K562 (cell line): Measurements from ENCODE around the gene ODAD4. TPM values are rescaled to one million over a fixed set of nuclear protein-coding genes. Genes with fewer than 3 reads are reported as not detected.
"Not testable (repeated sequence)": the region's sequence is repeated elsewhere in the genome, so short reads cannot be mapped to it uniquely, and the experiment has no call there.

Experiments
- ATAC-seq: fragments of 200-7000 bp; cut with Tn5 transposase; 3 replicates; pipeline ENCODE4 v1.9.1; 2020; ENCODE audit warnings: moderate library complexity
- BruUV-seq: library from RNA; stranded (reverse); fragments of 400-500 nt; replicated peaks from 2 replicates; lab custom pipeline; 2021; lab: Mats Ljungman, UMichigan
- CTCF ChIA-PET: fragments of 300-600 bp; formaldehyde crosslinking; extraction: SDS; loops from one replicate; lab custom pipeline; 2021; ENCODE audit warnings: low intra/inter-chr PET ratio; lab: Yijun Ruan, JAX
- POLR2A ChIA-PET: fragments of 300-600, 350-650 bp; sonication (Branson Sonifier 250); formaldehyde crosslinking; extraction: SDS; loops from one replicate; lab custom pipeline; 2021; ENCODE audit warnings: antibody characterized with exemption, inconsistent platforms; lab: Yijun Ruan, JAX
- DNase-seq, 4 experiments: peaks; one replicate each; pipeline versions ENCODE4 v3.0.0 to v3.0.0-alpha.2; 2011 to 2018; ENCODE audit warnings: low spot score in 3 of 4, mixed read lengths in 3 of 4; ENCODE audit errors: extremely low read depth in 1 of 4
- FAIRE-seq: peaks from 2 replicates; lab custom pipeline; 2011; peaks lifted over from hg19 to GRCh38; lab: Jason Lieb, UNC
- H2AFZ ChIP-seq: 2 replicates; pipeline ENCODE4 v1.6.0; 2011; ENCODE audit warnings: low read depth, low read length, control low read depth, inconsistent platforms
- H3K27ac ChIP-seq: fragments of 200-600 bp; 3 replicates; pipeline ENCODE4 v1.8.0; 2011; ENCODE audit warnings: low read depth, mild to moderate bottlenecking, control low read depth, inconsistent platforms, low read length, moderate library complexity, mixed read lengths; ENCODE audit errors: extremely low read depth
- H3K27me3 ChIP-seq, 2 experiments: fragments of 300-600 bp in 1 of 2; 2 replicates in 1 of 2; 3 replicates in 1 of 2; pipeline versions ENCODE4 v1.6.0 to v1.8.0; 2011; ENCODE audit warnings: inconsistent platforms in 2 of 2, low read length in 2 of 2, mild to moderate bottlenecking in 1 of 2, mixed read lengths in 1 of 2, moderate library complexity in 1 of 2; ENCODE audit not compliant: control insufficient read depth in 2 of 2, insufficient read depth in 2 of 2
- H3K36me3 ChIP-seq: fragments of 300-600 bp; 3 replicates; pipeline ENCODE4 v1.8.0; 2011; ENCODE audit warnings: mild to moderate bottlenecking, low read length, inconsistent platforms; ENCODE audit not compliant: control insufficient read depth, insufficient read depth
- H3K4me1 ChIP-seq, 2 experiments: fragments of 200-600 bp in 1 of 2; replicated peaks in 1 of 2; 2 replicates in 1 of 2; 3 replicates in 1 of 2; pipeline versions ENCODE4 v1.5.1 to v1.8.0; 2011; ENCODE audit warnings: inconsistent platforms in 2 of 2, low read length in 2 of 2, mild to moderate bottlenecking in 1 of 2, mixed read lengths in 1 of 2, moderate library complexity in 1 of 2; ENCODE audit not compliant: control insufficient read depth in 2 of 2, insufficient read depth in 2 of 2
- H3K4me2 ChIP-seq: 2 replicates; pipeline ENCODE4 v1.6.1; 2011; ENCODE audit warnings: low read length, control low read depth, inconsistent platforms, mixed read lengths; ENCODE audit not compliant: insufficient read depth
- H3K4me3 ChIP-seq: fragments of 200-600 bp; sonication (generic), shearing (Covaris generic); 2 replicates; pipeline ENCODE4 v1.5.1; 2016; ENCODE audit warnings: control low read depth, inconsistent platforms
- H3K79me2 ChIP-seq: fragments of 200-600 bp; 3 replicates; pipeline ENCODE4 v1.8.0; 2011; ENCODE audit warnings: low read length, inconsistent platforms; ENCODE audit not compliant: control insufficient read depth, insufficient read depth
- H3K9ac ChIP-seq, 2 experiments: 2 replicates each; pipeline versions ENCODE4 v1.6.0 to v1.6.1; 2011; ENCODE audit warnings: low read depth in 2 of 2, low read length in 2 of 2, control low read depth in 1 of 2, inconsistent platforms in 1 of 2, mild to moderate bottlenecking in 1 of 2, mixed read lengths in 1 of 2; ENCODE audit not compliant: insufficient read depth in 1 of 2
- H3K9me1 ChIP-seq: one replicate; pipeline ENCODE4 v1.6.0; 2011; ENCODE audit warnings: inconsistent platforms, mild to moderate bottlenecking, low read length, moderate library complexity; ENCODE audit not compliant: control insufficient read depth, insufficient read depth
- H3K9me3 ChIP-seq: replicated peaks from 2 replicates; pipeline ENCODE4 v1.5.1; 2011; ENCODE audit warnings: low read depth, low read length, inconsistent platforms; ENCODE audit not compliant: control insufficient read depth, insufficient read depth
- H4K20me1 ChIP-seq: replicated peaks from 2 replicates; pipeline ENCODE4 v1.6.1; 2011; ENCODE audit warnings: low read length, inconsistent platforms, mixed read lengths; ENCODE audit not compliant: control insufficient read depth, insufficient read depth
- MLLT1 ChIP-seq, 2 experiments: fragments of 450-650 bp; IDR thresholded peaks; 2 replicates each; pipeline ENCODE4 v1.6.1; 2016
- WGBS: fragments of 100-300 bp; shearing (Covaris generic); methylation state at CpG from one replicate; pipeline ENCODE4 v1.1.6; 2016; ENCODE audit warnings: low coverage, mixed read lengths; ENCODE audit not compliant: insufficient coverage; ENCODE audit errors: missing lambda C conversion rate; 5-methylcytosine and 5-hydroxymethylcytosine counted together
- in situ Hi-C: fragments of 300-500 bp; cut with MboI; formaldehyde crosslinking; loops from 4 replicates; pipeline ENCODE4 v1.15.0; 2018; ENCODE audit warnings: inconsistent platforms, mixed read lengths
- intact Hi-C: fragments of 100-400 bp; cut with micrococcal nuclease; formaldehyde crosslinking; loops from 2 replicates; pipeline ENCODE4 v1.14.2; 2022
- polyA plus RNA-seq, 8 experiments: library from polyadenylated mRNA; depleted of rRNA in 4 of 8; stranded (reverse) in 5 of 8; unstranded in 3 of 8; fragments of >200 nt; fragmentation: Nextera tagmentation in 2 of 8; fragmentation: Illumina TruSeq in 1 of 8; extraction: Ambion mirVana in 2 of 8; extraction: Trizol in 1 of 8; gene quantifications; 2 replicates each; pipeline versions ENCODE4 v1.2.1 to v1.2.3, GENCODE V29; 2011 to 2014; ENCODE audit warnings: inconsistent platforms in 1 of 8, missing spikeins in 1 of 8
- total RNA-seq, 7 experiments: library from RNA; depleted of rRNA in 6 of 7; stranded (reverse); fragments of >200 nt in 6 of 7; fragmentation: Illumina TruSeq in 2 of 7; extraction: Trizol in 2 of 7; gene quantifications; 2 replicates each; pipeline versions ENCODE4 v1.2.1 to v1.2.3, GENCODE V29; 2011 to 2021; ENCODE audit warnings: low replicate concordance in 1 of 7

The ODAD4 gene
- total and polyA plus RNA-seq, 9 of the 15 experiments (the other 6 are each of a cell fraction or from before 2014, with no cell fraction given): 0.09 to 0.98 (median 0.51) TPM

DNA sequence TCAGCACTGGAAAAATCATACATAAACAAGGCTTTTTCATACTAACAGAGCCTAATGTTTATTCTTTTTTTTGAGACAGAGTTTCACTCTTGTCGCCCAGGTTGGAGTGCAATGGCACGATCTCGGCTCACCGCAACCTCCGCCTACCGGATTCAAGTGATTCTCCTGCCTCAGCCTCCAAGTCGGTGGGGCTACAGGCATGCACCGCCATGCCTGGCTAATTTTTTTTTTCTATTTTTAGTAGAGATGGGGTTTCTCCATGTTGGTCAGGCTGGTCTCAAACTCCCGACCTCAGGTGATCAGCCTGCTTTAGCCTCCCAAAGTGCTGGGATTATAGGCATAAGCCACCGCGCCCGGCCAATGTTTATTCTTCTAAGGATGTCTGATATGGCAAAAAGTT, 83.3 kb downstream of the ODAD4 start:
- H3K9me1 ChIP-seq, H3K27me3 ChIP-seq, FAIRE-seq, H3K9ac ChIP-seq, ATAC-seq, H3K9me3 ChIP-seq, in situ Hi-C loops, intact Hi-C loops, DNase-seq, H2AFZ ChIP-seq, H3K27ac ChIP-seq, H3K4me3 ChIP-seq, BruUV-seq: not testable (repeated sequence)
- Histone ChIP-seq H3K4me2 (peak overlapping the region; percentile 19; the same call in 1 of the 2 replicates), H3K4me1 (peaks cover 8 to 33% of the 10 kb centered on the region in 2 experiments; a peak in 3 of 5 replicates), H3K36me3 (peaks cover 61% of the 10 kb centered on the region), H4K20me1 (peaks cover 26% of the 10 kb centered on the region), H3K79me2 (peaks cover 98% of the 10 kb centered on the region)
- WGBS: 90% methylated on average over 12 of the region's 12 CpGs
- ChIA-PET POLR2A (interaction anchor here (1.1 to 2.8 kb wide), 3 partner anchors 9 to 48 kb away, joined by 4 to 7 read pairs (median 4); partner anchors contain the start of gene CNP), CTCF (interaction anchor here (0.7 kb wide), 1 partner anchor 1488 kb away, joined by 3 read pairs; no protein-coding TSS in a partner anchor)
- peak in 1 of 2 experiments; percentile 81; a peak in 2 of 4 replicates for TF ChIP-seq MLLT1 (IDR thresholded peaks at IDR 0.05)

Other genes starting within 250 kb of the ODAD4 start
Only the 7 nearest of the 19 such genes appear.
- gene NT5C3B, start 94.4 kb upstream of the ODAD4 start, total RNA-seq (2014; rRNA removed): 91.7 and 116 TPM in 2 replicates
- 85.0 and 90.4 TPM in 2 replicates for gene NT5C3B, start 94.4 kb upstream of the ODAD4 start, total RNA-seq (2014; rRNA removed; fragmentation: Illumina TruSeq; extraction: Trizol)
- 72.2 and 74.5 TPM in 2 replicates for gene NT5C3B, start 94.4 kb upstream of the ODAD4 start, total RNA-seq (2015; rRNA removed; fragmentation: Illumina TruSeq; extraction: Trizol)
- 80.6 and 82.6 TPM in 2 replicates for gene NT5C3B, start 94.4 kb upstream of the ODAD4 start, total RNA-seq (2021)
- gene NT5C3B, start 94.4 kb upstream of the ODAD4 start, polyA plus RNA-seq (2011; rRNA removed): 89.5 and 166 TPM in 2 replicates
- 119 and 127 TPM in 2 replicates for gene NT5C3B, start 94.4 kb upstream of the ODAD4 start, polyA plus RNA-seq (2014; fragmentation: Illumina TruSeq; extraction: Trizol)
- gene NT5C3B, start 94.4 kb upstream of the ODAD4 start, polyA plus RNA-seq (2014; fragmentation: Nextera tagmentation; extraction: Ambion mirVana): 10 to 100 TPM in 1 of 2 experiments, 1 to 10 TPM in 1; 2.0 to 10.8 TPM
- 96.7 and 98.3 TPM in 2 replicates for gene NT5C3B, start 94.4 kb upstream of the ODAD4 start, polyA plus RNA-seq (2014; rRNA removed)
- not detected in 2 replicates for gene KLHL10, start 92.8 kb upstream of the ODAD4 start, total RNA-seq (2014; rRNA removed)
- gene KLHL10, start 92.8 kb upstream of the ODAD4 start, total RNA-seq (2014; rRNA removed; fragmentation: Illumina TruSeq; extraction: Trizol): not detected in 2 replicates
- gene KLHL10, start 92.8 kb upstream of the ODAD4 start, total RNA-seq (2015; rRNA removed; fragmentation: Illumina TruSeq; extraction: Trizol): not detected in 2 replicates
- gene KLHL10, start 92.8 kb upstream of the ODAD4 start, total RNA-seq (2021): not detected in 2 replicates
- 0.30 and 0.56 TPM in 2 replicates for gene KLHL10, start 92.8 kb upstream of the ODAD4 start, polyA plus RNA-seq (2011; rRNA removed)
- gene KLHL10, start 92.8 kb upstream of the ODAD4 start, polyA plus RNA-seq (2014; fragmentation: Illumina TruSeq; extraction: Trizol): 0.07 TPM in 1 of 2 replicates, not detected in the other
- under 1 TPM; 0.06 to 0.17 TPM for gene KLHL10, start 92.8 kb upstream of the ODAD4 start, polyA plus RNA-seq (2014; fragmentation: Nextera tagmentation; extraction: Ambion mirVana)
- not detected in 2 replicates for gene KLHL10, start 92.8 kb upstream of the ODAD4 start, polyA plus RNA-seq (2014; rRNA removed)
- gene KLHL11, start 65.2 kb upstream of the ODAD4 start, total RNA-seq (2014; rRNA removed): 15.8 and 16.0 TPM in 2 replicates
- 14.8 and 17.4 TPM in 2 replicates for gene KLHL11, start 65.2 kb upstream of the ODAD4 start, total RNA-seq (2014; rRNA removed; fragmentation: Illumina TruSeq; extraction: Trizol)
- gene KLHL11, start 65.2 kb upstream of the ODAD4 start, total RNA-seq (2015; rRNA removed; fragmentation: Illumina TruSeq; extraction: Trizol): 16.8 and 17.0 TPM in 2 replicates
- gene KLHL11, start 65.2 kb upstream of the ODAD4 start, total RNA-seq (2021): 12.4 and 13.8 TPM in 2 replicates
- gene KLHL11, start 65.2 kb upstream of the ODAD4 start, polyA plus RNA-seq (2011; rRNA removed): 6.1 and 10.3 TPM in 2 replicates
- 3.0 and 3.5 TPM in 2 replicates for gene KLHL11, start 65.2 kb upstream of the ODAD4 start, polyA plus RNA-seq (2014; fragmentation: Illumina TruSeq; extraction: Trizol)
- gene KLHL11, start 65.2 kb upstream of the ODAD4 start, polyA plus RNA-seq (2014; fragmentation: Nextera tagmentation; extraction: Ambion mirVana): under 1 TPM; 0.20 to 0.28 TPM
- gene KLHL11, start 65.2 kb upstream of the ODAD4 start, polyA plus RNA-seq (2014; rRNA removed): 5.0 and 5.2 TPM in 2 replicates
- gene ACLY, start 11.7 kb upstream of the ODAD4 start, total RNA-seq (2014; rRNA removed): 114 and 123 TPM in 2 replicates
- 112 and 125 TPM in 2 replicates for gene ACLY, start 11.7 kb upstream of the ODAD4 start, total RNA-seq (2014; rRNA removed; fragmentation: Illumina TruSeq; extraction: Trizol)
- gene ACLY, start 11.7 kb upstream of the ODAD4 start, total RNA-seq (2015; rRNA removed; fragmentation: Illumina TruSeq; extraction: Trizol): 129 and 131 TPM in 2 replicates
- gene ACLY, start 11.7 kb upstream of the ODAD4 start, total RNA-seq (2021): 261 and 280 TPM in 2 replicates
- 163 and 165 TPM in 2 replicates for gene ACLY, start 11.7 kb upstream of the ODAD4 start, polyA plus RNA-seq (2011; rRNA removed)
- gene ACLY, start 11.7 kb upstream of the ODAD4 start, polyA plus RNA-seq (2014; fragmentation: Illumina TruSeq; extraction: Trizol): 194 and 206 TPM in 2 replicates
- 10 to 100 TPM; 42.9 to 58.5 TPM for gene ACLY, start 11.7 kb upstream of the ODAD4 start, polyA plus RNA-seq (2014; fragmentation: Nextera tagmentation; extraction: Ambion mirVana)
- 120 and 129 TPM in 2 replicates for gene ACLY, start 11.7 kb upstream of the ODAD4 start, polyA plus RNA-seq (2014; rRNA removed)
- gene CNP, start 36.2 kb downstream of the ODAD4 start, total RNA-seq (2014; rRNA removed): 45.4 and 45.8 TPM in 2 replicates
- gene CNP, start 36.2 kb downstream of the ODAD4 start, total RNA-seq (2014; rRNA removed; fragmentation: Illumina TruSeq; extraction: Trizol): 15.9 and 18.6 TPM in 2 replicates
- 31.8 and 32.1 TPM in 2 replicates for gene CNP, start 36.2 kb downstream of the ODAD4 start, total RNA-seq (2015; rRNA removed; fragmentation: Illumina TruSeq; extraction: Trizol)
- gene CNP, start 36.2 kb downstream of the ODAD4 start, total RNA-seq (2021): 49.4 and 52.0 TPM in 2 replicates
- 15.5 and 20.7 TPM in 2 replicates for gene CNP, start 36.2 kb downstream of the ODAD4 start, polyA plus RNA-seq (2011; rRNA removed)
- 33.2 and 37.5 TPM in 2 replicates for gene CNP, start 36.2 kb downstream of the ODAD4 start, polyA plus RNA-seq (2014; fragmentation: Illumina TruSeq; extraction: Trizol)
- gene CNP, start 36.2 kb downstream of the ODAD4 start, polyA plus RNA-seq (2014; fragmentation: Nextera tagmentation; extraction: Ambion mirVana): 1 to 10 TPM; 1.7 to 3.8 TPM
- 29.1 and 30.2 TPM in 2 replicates for gene CNP, start 36.2 kb downstream of the ODAD4 start, polyA plus RNA-seq (2014; rRNA removed)
- gene DNAJC7, start 86.8 kb downstream of the ODAD4 start, total RNA-seq (2014; rRNA removed): 145 and 157 TPM in 2 replicates
- gene DNAJC7, start 86.8 kb downstream of the ODAD4 start, total RNA-seq (2014; rRNA removed; fragmentation: Illumina TruSeq; extraction: Trizol): 262 and 288 TPM in 2 replicates
- 191 and 206 TPM in 2 replicates for gene DNAJC7, start 86.8 kb downstream of the ODAD4 start, total RNA-seq (2015; rRNA removed; fragmentation: Illumina TruSeq; extraction: Trizol)
- 149 and 153 TPM in 2 replicates for gene DNAJC7, start 86.8 kb downstream of the ODAD4 start, total RNA-seq (2021)
- gene DNAJC7, start 86.8 kb downstream of the ODAD4 start, polyA plus RNA-seq (2011; rRNA removed): 75.6 and 120 TPM in 2 replicates
- gene DNAJC7, start 86.8 kb downstream of the ODAD4 start, polyA plus RNA-seq (2014; fragmentation: Illumina TruSeq; extraction: Trizol): 206 and 239 TPM in 2 replicates
- 10 to 100 TPM; 85.8 to 94.3 TPM for gene DNAJC7, start 86.8 kb downstream of the ODAD4 start, polyA plus RNA-seq (2014; fragmentation: Nextera tagmentation; extraction: Ambion mirVana)
- gene DNAJC7, start 86.8 kb downstream of the ODAD4 start, polyA plus RNA-seq (2014; rRNA removed): 148 and 173 TPM in 2 replicates
- 64.6 and 66.9 TPM in 2 replicates for gene NKIRAS2, start 89.5 kb downstream of the ODAD4 start, total RNA-seq (2014; rRNA removed)
- 17.9 and 18.7 TPM in 2 replicates for gene NKIRAS2, start 89.5 kb downstream of the ODAD4 start, total RNA-seq (2014; rRNA removed; fragmentation: Illumina TruSeq; extraction: Trizol)
- gene NKIRAS2, start 89.5 kb downstream of the ODAD4 start, total RNA-seq (2015; rRNA removed; fragmentation: Illumina TruSeq; extraction: Trizol): 22.1 and 23.1 TPM in 2 replicates
- gene NKIRAS2, start 89.5 kb downstream of the ODAD4 start, total RNA-seq (2021): 37.8 and 45.5 TPM in 2 replicates
- gene NKIRAS2, start 89.5 kb downstream of the ODAD4 start, polyA plus RNA-seq (2011; rRNA removed): 29.8 and 36.2 TPM in 2 replicates
- gene NKIRAS2, start 89.5 kb downstream of the ODAD4 start, polyA plus RNA-seq (2014; fragmentation: Illumina TruSeq; extraction: Trizol): 60.7 and 65.5 TPM in 2 replicates
- gene NKIRAS2, start 89.5 kb downstream of the ODAD4 start, polyA plus RNA-seq (2014; fragmentation: Nextera tagmentation; extraction: Ambion mirVana): 10 to 100 TPM; 10.1 to 14.6 TPM
- gene NKIRAS2, start 89.5 kb downstream of the ODAD4 start, polyA plus RNA-seq (2014; rRNA removed): 58.7 and 68.6 TPM in 2 replicates